GM12865 (cell line): ENCODE results near the gene KIF20B.

ENCODE experiments used
- DNase-seq: peaks from one replicate; pipeline ENCODE4 v3.0.0; 2010; ENCODE audit warnings: low read depth
- H3K4me3 ChIP-seq: 2 replicates; pipeline ENCODE4 v1.5.1; 2011; ENCODE audit warnings: mild to moderate bottlenecking, low read depth, low read length, control low read depth
- TF ChIP-seq, protein P1 (sequence below): IDR thresholded peaks from 2 replicates; pipeline ENCODE4 v1.5.1; 2011; ENCODE audit warnings: low read length, control low read depth, low read depth, inconsistent platforms; ENCODE audit not compliant: insufficient read depth; ENCODE audit errors: missing control alignments

The KIF20B gene

DNA sequence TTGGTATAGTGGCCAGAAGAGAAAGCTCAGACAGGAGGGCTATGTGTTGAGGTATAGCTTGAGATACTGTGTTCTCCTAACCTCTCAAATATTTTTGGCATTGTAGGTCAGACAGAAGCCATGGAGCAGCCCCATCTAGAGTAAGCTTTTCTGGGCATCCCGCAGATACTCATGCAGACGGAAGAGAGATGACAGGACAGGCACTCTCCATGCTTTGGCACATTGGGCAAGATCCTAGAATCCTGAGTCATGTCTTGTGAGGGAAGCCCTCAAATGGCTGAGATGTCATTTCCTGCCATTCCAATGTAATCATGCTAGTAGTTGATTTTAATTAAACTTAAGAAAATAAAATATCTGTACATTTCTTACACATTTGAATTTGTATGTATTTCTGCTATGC lies 16.8 kb upstream of the KIF20B start:
- H3K4me3 ChIP-seq = no peak overlapping the region
- DNase-seq = no peak
- TF ChIP-seq, protein P1, sequence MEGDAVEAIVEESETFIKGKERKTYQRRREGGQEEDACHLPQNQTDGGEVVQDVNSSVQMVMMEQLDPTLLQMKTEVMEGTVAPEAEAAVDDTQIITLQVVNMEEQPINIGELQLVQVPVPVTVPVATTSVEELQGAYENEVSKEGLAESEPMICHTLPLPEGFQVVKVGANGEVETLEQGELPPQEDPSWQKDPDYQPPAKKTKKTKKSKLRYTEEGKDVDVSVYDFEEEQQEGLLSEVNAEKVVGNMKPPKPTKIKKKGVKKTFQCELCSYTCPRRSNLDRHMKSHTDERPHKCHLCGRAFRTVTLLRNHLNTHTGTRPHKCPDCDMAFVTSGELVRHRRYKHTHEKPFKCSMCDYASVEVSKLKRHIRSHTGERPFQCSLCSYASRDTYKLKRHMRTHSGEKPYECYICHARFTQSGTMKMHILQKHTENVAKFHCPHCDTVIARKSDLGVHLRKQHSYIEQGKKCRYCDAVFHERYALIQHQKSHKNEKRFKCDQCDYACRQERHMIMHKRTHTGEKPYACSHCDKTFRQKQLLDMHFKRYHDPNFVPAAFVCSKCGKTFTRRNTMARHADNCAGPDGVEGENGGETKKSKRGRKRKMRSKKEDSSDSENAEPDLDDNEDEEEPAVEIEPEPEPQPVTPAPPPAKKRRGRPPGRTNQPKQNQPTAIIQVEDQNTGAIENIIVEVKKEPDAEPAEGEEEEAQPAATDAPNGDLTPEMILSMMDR = no peak

DNA sequence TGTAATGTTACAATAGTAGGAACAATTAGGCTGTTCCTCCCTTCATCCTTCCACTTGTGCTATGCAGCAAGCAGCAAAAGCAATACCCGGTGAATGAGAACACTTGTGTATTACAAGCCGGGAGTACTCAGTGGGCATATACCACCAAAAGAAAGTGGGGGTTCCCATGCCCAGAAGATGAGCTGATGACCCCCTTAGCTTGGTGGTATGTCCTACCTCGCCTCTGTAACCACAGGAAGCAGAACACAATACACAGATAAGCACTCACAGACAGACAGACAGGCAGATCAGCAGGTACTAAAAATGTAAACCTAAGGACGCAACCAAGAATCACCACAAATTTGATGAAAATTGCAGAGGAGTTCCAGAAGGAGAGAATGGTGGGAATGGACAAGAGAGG lies 15.5 kb upstream of the KIF20B start:
- no peak for DNase-seq
- TF ChIP-seq, protein P1 = no peak

DNA sequence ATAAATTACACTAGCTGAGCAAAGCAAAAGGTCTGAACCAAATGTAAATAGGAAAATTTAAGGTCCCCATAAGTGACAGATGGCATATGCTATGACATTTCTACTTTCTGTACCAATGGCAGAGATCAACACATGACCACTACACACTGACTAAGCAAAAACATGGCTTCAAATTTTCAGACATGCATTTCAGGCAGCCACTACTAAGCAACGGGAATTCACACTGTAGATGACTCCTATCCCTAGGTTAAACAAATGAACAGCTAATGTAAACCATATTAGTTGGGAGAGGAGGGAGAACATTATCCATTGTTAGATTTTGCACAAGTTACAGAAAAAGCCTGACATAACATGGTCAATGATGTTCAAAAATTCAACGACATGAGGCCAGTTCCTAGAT lies 11.4 kb upstream of the KIF20B start:
- TF ChIP-seq, protein P1 = no peak
- no peak for DNase-seq
- no peak overlapping the region for H3K4me3 ChIP-seq

More for the DNA sequence above, 15.5 kb upstream of the KIF20B start:
- no peak overlapping the region for H3K4me3 ChIP-seq

DNA sequence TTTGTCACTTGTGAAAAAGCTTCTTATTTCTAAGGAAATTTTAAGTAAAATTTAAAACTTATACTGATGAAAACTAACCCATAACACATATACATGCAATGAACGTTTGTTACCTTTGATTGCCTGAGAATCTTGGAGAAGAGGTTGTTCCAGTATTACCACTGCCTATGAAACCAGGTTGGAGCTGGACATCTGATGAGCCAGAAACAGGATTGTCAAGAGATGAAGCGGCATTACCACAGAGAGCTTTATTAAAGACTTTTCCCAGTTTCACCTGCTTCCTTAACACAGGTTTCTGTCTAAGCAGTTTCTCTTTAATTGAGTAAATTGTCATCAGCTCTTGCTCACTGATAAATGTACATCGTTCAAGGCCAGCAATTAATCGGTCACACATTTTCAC lies 9.0 kb upstream of the KIF20B start:
- TF ChIP-seq, protein P1 = no peak
- H3K4me3 ChIP-seq = no peak overlapping the region
- DNase-seq = no peak

DNA sequence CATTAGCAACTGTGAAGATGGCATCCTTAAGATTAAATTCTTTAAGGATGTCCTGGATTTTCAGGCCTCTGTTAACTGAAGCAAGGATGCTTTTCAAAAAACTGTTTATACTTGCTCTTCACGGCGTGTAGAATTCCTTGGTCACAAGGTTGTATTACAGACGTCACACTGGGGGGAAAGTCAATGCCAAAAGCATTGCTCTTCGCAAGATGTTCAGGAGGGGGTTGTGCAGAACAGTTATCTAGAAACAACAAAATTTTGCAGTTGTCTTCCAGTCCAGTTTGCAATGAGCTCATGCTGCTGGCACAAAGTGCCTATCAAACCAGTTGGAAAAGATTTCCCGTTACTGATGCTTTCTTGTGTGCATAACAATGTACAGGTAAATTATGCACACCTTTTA lies 8.2 kb upstream of the KIF20B start:
- no peak overlapping the region for H3K4me3 ChIP-seq
- DNase-seq = no peak
- TF ChIP-seq, protein P1 = no peak

DNA sequence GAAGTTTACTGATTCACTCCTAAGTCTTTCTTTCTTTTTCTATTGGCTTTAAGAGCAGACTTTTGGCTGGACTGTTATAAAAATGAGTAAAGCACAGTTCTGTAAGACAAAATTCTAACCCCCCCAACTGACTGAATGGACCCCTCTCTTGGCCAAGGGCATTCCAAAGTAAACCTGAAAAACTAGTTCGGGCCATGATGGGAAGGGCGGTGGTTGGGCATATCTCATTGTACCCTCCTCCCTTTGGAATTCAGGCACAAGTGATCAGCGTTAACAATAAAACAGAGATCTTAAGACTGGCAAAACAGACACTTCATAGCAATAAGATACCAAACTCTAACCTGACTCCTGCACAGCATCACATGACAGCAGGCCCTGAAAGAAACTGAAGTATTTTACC lies 6.1 kb upstream of the KIF20B start:
- no peak overlapping the region for H3K4me3 ChIP-seq
- DNase-seq = no peak
- TF ChIP-seq, protein P1 = no peak

DNA sequence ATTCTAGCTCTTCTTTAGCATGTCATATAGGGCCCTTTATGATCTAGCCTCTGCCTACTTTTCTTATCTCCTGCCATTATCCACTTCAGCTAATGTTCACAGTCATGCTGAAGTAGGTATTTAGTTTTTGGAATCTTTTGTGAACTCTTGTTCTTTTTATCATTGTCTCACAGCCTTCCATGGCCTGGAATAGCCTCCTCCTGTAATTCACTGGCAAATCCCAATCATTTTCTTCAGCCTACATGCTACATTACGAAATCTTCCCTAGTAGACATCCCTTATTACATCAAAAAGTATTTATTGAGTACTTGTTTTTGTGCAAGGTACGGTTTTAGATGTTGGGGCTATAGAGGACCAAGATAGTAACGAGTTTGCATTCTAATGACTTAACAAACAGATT lies 3.4 kb upstream of the KIF20B start:
- DNase-seq = no peak
- no peak overlapping the region for H3K4me3 ChIP-seq
- TF ChIP-seq, protein P1 = no peak
